ENCODE data around the gene FAM216A. TPM values are rescaled to one million over a fixed set of nuclear protein-coding genes. Genes with fewer than 3 reads are reported as not detected.

Gene FAM216A
- total and polyA plus RNA-seq, 7 donors, result 1.6 to 13.0 (median 7.5) TPM

DNA sequence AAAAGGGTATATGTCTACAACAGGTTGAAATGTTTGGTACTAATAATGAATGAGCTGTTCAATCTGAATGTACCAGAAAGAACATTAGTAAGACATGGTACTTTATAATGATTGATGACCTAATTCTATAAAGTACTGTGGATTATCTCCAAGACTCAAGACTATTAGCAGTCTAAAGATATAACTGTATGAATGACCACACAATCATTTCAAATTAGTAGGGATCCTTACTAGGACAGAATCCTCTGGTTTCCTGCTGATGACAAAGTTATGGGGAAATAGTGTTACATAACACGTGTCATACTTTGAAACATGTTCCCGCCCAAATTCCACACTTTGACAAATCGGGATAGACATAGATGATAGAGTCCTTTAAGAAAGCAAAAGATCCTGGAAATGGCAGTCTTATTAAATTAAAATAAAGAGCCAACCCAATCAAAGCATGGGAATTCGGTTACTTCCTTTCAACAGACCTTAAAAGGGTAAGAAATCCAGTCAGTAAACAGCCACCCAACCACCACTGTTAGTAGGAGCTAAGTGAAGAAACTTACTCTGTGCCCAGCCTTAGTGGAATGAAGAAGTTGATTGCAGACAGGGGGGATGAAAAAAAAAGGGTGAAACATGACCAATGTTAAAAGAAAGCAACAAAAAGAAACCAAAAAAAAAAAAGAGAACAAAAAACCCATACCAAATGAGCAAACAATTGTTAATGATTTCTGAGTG is 30.5 kb downstream of the FAM216A start:
- Histone ChIP-seq H3K27me3 (no peaks in the 10 kb centered on the region), H3K9me3 (no peaks in the 10 kb centered on the region), H3K36me3 (peaks cover 14 to 24% (median 16%) of the 10 kb centered on the region in 4 donors), H3K27ac (peak overlapping the region in 3 of 4 donors; percentile 19 to 52 (median 45)), H3K4me3 (no peak overlapping the region), H3K4me1 (peaks cover 0 to 43% (median 27%) of the 10 kb centered on the region in 4 donors)
- TF ChIP-seq EP300 (IDR thresholded peaks at IDR 0.05) (no peak), POLR2AphosphoS5 (IDR thresholded peaks at IDR 0.05) (no peak), POLR2A (IDR thresholded peaks at IDR 0.05) (no peak)
- TF ChIP-seq, protein P1, sequence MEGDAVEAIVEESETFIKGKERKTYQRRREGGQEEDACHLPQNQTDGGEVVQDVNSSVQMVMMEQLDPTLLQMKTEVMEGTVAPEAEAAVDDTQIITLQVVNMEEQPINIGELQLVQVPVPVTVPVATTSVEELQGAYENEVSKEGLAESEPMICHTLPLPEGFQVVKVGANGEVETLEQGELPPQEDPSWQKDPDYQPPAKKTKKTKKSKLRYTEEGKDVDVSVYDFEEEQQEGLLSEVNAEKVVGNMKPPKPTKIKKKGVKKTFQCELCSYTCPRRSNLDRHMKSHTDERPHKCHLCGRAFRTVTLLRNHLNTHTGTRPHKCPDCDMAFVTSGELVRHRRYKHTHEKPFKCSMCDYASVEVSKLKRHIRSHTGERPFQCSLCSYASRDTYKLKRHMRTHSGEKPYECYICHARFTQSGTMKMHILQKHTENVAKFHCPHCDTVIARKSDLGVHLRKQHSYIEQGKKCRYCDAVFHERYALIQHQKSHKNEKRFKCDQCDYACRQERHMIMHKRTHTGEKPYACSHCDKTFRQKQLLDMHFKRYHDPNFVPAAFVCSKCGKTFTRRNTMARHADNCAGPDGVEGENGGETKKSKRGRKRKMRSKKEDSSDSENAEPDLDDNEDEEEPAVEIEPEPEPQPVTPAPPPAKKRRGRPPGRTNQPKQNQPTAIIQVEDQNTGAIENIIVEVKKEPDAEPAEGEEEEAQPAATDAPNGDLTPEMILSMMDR (IDR thresholded peaks at IDR 0.05), result no peak
- WGBS, 2 donors, result 62 to 71% methylated on average over 4 of the region's 4 CpGs
- no peak for DNase-seq
- intact Hi-C loops (cut with DNase I), result no loop called here

DNA sequence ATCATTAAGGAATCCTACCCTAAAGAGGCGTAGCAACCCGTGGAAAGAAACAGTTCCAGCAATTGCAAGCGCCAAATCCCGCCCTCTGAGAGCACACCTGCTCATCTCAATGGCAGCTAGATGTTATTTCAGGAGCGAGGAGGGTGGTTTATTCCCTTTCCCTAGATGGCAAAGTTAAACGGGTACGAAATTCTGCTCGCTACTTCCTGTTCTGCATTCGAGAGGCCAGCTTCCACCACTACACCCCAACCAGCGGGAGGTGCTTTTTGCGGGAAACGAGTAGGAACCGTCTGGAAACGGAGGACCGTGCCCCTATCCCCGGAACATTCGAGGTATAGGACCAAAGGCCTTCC is 32.7 kb downstream of the FAM216A start:
- Histone ChIP-seq H3K27me3 (no peaks in the 10 kb centered on the region), H3K36me3 (peaks cover 0 to 2% (median 0%) of the 10 kb centered on the region in 4 donors), H3K27ac (peak overlapping the region; percentile 92 to 96 (median 96)), H3K9me3 (no peaks in the 10 kb centered on the region), H3K4me3 (peak overlapping the region; percentile 88 to 99 (median 98)), H3K4me1 (peaks cover 0 to 43% (median 27%) of the 10 kb centered on the region in 4 donors)
- WGBS, 2 donors, result 0% methylated on average over 17 of the region's 17 CpGs
- no peak for DNase-seq
- TF ChIP-seq, protein P1 (IDR thresholded peaks at IDR 0.05), result no peak
- TF ChIP-seq POLR2AphosphoS5 (IDR thresholded peaks at IDR 0.05) (no peak), EP300 (IDR thresholded peaks at IDR 0.05) (no peak), POLR2A (IDR thresholded peaks at IDR 0.05) (no peak)
- intact Hi-C loops (cut with DNase I), result loop anchor here (1.0 to 10.0 kb wide), 4 partner anchors 33 to 383 kb away; partner anchors contain the start of genes ARPC3, FAM216A, GPN3 and PPTC7

DNA sequence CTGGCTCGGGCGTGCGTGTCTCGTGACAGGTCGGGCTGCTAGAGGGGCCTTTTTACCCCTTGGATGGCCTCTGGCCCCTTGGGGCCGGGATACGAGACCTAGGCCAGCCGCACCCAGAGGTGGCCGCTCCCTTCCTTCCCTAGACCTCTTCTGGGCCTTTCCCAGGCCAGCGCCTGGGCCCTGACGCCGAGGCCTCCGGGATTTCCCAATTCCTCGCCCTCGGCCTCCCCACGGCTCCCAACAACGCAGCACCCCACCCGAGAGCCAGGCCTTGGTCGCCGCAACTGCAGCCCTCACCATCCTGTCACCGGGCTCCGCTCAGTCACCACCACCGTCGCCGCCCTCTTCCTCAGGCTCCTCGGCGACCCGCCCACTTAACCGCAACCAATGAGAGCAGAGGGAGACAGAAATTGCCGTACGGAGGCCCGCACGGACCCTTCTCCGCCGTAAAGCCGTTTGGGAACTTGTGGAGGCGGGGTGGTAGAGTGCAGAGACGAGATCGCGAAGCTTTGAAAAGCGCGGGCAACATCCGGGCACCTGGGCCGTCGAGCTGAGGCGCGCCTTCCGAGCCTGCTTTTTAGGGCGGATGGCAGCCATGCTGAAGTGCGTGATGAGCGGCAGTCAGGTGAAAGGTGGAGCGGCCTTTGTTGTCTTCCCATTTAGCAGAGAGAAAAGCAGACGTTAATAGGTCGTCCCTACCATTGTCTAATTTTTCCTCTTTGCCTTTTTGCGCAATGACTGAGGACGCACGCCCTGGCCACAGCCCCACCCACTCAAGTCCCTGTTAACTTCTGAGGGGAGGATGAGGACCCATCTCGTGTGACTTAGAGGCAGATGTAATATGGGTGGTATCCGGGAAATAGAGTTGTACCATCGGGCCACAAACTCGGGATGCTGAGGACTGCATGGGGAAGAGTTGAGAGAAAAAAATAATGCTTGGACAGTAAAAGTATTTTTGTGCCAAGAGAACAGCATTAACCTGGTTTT is 33.4 kb downstream of the FAM216A start, which contains the start of the genes RAD9B and VPS29:
Gene RAD9B, plus strand, starts transcription at position 580 of the 987 bp plus-strand sequence. Its CDS starts 7 bp downstream, at position 587.
Gene VPS29, minus strand, starts transcription at position 360 of the 987 bp plus-strand sequence. Its CDS starts 60 bp downstream, at position 300.
- H3K9me3 ChIP-seq, result no peaks in the 10 kb centered on the region
- 7 to 9% methylated on average over 61 of the region's 61 CpGs for WGBS, 2 donors
- no peaks in the 10 kb centered on the region for H3K27me3 ChIP-seq
- peaks cover 0 to 43% (median 27%) of the 10 kb centered on the region in 4 donors for H3K4me1 ChIP-seq
- peak; percentile 99 for DNase-seq
- H3K4me3 ChIP-seq, result peak within 1 kb of the TSS; percentile 88 to 99 (median 98)
- TF ChIP-seq POLR2A (IDR thresholded peaks at IDR 0.05) (peak; percentile 91 to 92), POLR2AphosphoS5 (IDR thresholded peaks at IDR 0.05) (peak; percentile 95 to 99 (median 98)), EP300 (IDR thresholded peaks at IDR 0.05) (peak in 1 of 4 donors; percentile 84)
- TF ChIP-seq, protein P1 (IDR thresholded peaks at IDR 0.05), result no peak
- peak within 1 kb of the TSS; percentile 92 to 96 (median 96) for H3K27ac ChIP-seq
- H3K36me3 ChIP-seq, result no peaks in the 10 kb centered on the region
- intact Hi-C loops (cut with DNase I), result loop anchor here (1.0 to 10.0 kb wide), 4 partner anchors 34 to 383 kb away; partner anchors contain the start of genes ARPC3, FAM216A, GPN3 and PPTC7

DNA sequence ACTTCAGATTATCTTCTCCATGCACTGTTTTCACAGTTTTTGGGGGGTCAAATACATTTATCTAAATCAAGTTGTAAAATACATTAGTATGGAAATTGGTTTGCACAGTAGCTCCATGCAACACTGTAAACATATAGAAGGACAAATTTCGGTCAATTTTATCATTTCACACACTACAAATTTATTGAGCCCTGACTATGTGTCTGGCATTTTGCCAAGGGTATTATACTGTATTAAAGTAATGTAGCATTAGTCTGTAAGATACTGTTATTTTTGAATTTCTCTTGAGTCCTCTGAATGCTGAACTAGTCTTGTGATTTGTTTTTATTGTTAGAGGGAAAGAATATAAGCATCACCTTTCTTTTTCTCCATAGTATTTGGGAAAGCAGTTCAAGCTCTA is 34.8 kb downstream of the FAM216A start:
- WGBS, 2 donors, result 76 to 91% methylated on average over 1 of the region's 1 CpG
- no peak for TF ChIP-seq POLR2A (IDR thresholded peaks at IDR 0.05)
- TF ChIP-seq EP300 (IDR thresholded peaks at IDR 0.05), result no peak
- TF ChIP-seq POLR2AphosphoS5 (IDR thresholded peaks at IDR 0.05), result no peak
- TF ChIP-seq, protein P1 (IDR thresholded peaks at IDR 0.05), result no peak
- intact Hi-C loops (cut with DNase I), result loop anchor here (5.0 to 10.0 kb wide), 3 partner anchors 51 to 381 kb away; partner anchors contain the start of genes ARPC3 and PPTC7

More for the DNA sequence above, 34.8 kb downstream of the FAM216A start:
- Histone ChIP-seq H3K36me3 (no peaks in the 10 kb centered on the region), H3K27ac (no peak overlapping the region), H3K4me1 (peaks cover 0 to 35% (median 22%) of the 10 kb centered on the region in 4 donors), H3K9me3 (no peaks in the 10 kb centered on the region), H3K27me3 (no peaks in the 10 kb centered on the region), H3K4me3 (no peak overlapping the region)
- DNase-seq, result no peak

All from sigmoid colon (tissue), 7 donors.